GM18951 (cell line): ENCODE measurements around the gene HTR4.
"Not testable (repeated sequence)": the region's sequence is repeated elsewhere in the genome, so short reads cannot be mapped to it uniquely, and the experiment has no call there.

Experiments used
- POLR2A ChIP-seq: IDR thresholded peaks from 4 replicates; pipeline ENCODE4 v1.6.1; 2011; ENCODE audit warnings: mild to moderate bottlenecking; ENCODE audit not compliant: insufficient read length, insufficient read depth; ENCODE audit errors: extremely low read depth
- in situ Hi-C: fragments of 300-500 bp; cut with MboI; formaldehyde crosslinking; loops from one replicate; pipeline ENCODE4 v1.12.0; 2022; ENCODE audit warnings: low sequenced_read_pairs, mixed read lengths, inconsistent platforms; ENCODE audit not compliant: unreplicated experiment

The HTR4 gene

GRCh38 chr5:148559461-148559860 lies 94.9 kb downstream of the HTR4 start:
- in situ Hi-C loops, result no loop called here
- TF ChIP-seq POLR2A, result no peak

DNA sequence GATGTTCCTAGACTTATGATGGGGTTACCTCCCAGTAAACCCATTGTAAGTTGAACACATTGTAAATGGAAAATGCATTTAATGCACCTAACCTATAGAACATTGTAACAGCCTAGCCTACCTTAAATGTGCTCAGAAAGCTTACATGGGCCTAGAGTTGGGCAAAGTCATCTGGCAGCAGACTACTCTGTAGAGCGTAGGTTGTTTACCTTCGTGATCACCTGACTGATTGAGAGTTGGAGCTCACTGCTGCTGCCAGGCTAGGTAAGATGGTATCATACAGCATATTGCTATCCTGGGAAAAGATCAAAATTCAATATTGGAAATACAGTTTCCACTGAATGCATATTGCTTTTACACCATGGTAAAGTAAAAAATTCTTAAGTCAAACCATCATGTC lies 95.4 kb downstream of the HTR4 start:
- in situ Hi-C loops, result no loop called here
- no peak for TF ChIP-seq POLR2A

GRCh38 chr5:148556835-148557234 lies 97.5 kb downstream of the HTR4 start:
- in situ Hi-C loops, result no loop called here
- TF ChIP-seq POLR2A, result no peak

- in situ Hi-C loops, result no loop called here
- TF ChIP-seq POLR2A, result no peak
Measured at GRCh38 chr5:148554621-148555020, 99.7 kb downstream of the HTR4 start.

DNA sequence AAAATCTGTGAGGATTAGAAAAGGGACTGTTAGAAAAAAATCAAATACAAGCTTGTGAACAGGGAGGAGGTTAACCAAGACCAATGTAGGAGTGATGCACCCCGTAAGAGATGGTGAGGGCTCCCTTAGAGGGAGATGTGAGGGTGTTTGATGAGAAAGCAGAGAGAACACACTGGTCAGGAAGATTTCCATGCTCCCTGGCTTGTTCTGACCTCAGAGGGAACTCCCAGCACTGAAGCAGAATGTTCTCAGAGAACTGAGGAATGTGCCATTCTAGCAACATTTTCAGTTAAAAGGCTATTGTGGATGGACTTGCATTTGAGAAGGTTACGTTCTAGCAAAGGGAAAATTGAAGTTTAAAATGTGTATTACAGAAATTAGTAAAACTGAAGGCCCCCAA lies 110.6 kb downstream of the HTR4 start:
- in situ Hi-C loops, result no loop called here
- no peak for TF ChIP-seq POLR2A

- no peak for TF ChIP-seq POLR2A
- in situ Hi-C loops, result no loop called here
Measured at GRCh38 chr5:148542812-148543211, 111.5 kb downstream of the HTR4 start.

DNA sequence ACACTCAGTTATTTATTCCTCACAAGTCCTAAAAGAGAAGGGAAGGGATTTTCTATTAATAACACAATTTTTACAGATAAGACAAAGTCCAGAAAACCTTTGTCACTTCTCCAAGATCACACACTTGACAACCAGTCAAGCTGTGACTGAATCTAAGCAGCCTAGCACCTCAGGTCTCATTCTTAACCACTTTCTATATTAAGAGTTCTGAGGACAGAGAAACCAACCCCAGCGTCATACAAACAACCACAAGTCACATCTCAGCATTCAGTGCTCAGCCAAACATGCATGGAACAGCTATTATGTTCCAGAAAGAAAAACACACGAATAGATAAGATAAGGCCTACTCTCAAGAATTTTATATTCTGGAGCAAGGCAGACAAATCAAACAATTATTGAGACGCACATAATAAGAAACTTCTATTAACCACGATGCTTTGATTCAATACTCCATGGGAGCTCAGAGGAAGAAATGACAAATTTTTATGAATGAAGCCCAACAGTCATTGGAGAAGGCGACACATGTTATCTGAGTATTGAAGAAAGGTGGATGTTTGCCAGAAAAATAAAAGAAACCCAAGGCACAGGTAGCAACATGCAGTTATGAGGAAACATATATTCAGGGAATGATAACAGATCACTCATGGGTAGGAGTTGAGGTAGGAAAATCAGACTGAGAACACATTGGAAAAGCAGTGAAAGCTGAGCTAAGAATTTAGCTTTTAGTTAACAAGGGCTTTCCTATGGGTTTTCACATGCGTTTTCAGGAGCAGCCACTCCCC lies 113.1 kb downstream of the HTR4 start:
- in situ Hi-C loops, result no loop called here
- no peak for TF ChIP-seq POLR2A

GRCh38 chr5:148540647-148541046 lies 113.7 kb downstream of the HTR4 start:
- no peak for TF ChIP-seq POLR2A
- in situ Hi-C loops, result no loop called here

- no peak for TF ChIP-seq POLR2A
- in situ Hi-C loops, result no loop called here
Measured at GRCh38 chr5:148539851-148540250, 114.5 kb downstream of the HTR4 start.

DNA sequence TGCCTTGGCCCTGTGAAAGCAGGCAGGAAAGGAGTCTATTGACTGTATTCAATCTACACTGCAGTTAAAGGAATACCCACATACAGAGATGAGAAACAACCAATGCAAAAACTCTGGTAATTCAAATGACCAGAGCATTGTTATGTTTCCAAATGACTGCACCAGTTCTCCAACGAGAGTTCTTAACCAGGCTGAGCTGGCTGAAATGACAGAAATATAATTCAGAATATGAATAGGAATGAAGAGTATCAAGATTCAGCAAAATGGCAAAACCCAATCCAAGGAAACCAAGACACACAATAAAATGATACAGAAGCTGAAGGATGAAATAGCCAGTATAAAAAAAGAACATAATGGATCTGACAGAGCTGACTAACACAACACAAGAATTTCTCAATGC lies 119.1 kb downstream of the HTR4 start:
- in situ Hi-C loops, result no loop called here
- TF ChIP-seq POLR2A, result no peak

- in situ Hi-C loops, result no loop called here
- no peak for TF ChIP-seq POLR2A
Measured at GRCh38 chr5:148532969-148533670, 121.2 kb downstream of the HTR4 start.

DNA sequence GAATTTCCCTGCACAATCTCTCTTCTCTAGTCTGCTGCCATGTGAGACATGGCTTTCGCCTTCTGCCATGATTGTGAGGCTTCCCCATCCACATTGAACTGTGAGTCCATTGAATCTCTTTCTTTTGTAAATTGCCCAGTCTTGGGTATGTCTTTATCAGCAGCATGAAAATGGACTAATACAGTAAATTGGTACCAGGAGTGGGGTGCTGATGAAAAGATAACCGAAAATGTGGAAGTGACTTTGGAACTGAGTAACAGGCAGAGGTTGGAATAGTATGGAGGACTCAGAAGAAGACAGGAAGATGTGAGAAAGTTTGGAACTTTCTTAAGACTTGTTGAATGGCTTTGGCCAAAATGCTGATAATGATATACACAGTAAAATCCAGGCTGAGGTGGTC lies 124.9 kb downstream of the HTR4 start:
- in situ Hi-C loops, result not testable (repeated sequence)

GRCh38 chr5:148524721-148525120 lies 129.6 kb downstream of the HTR4 start:
- in situ Hi-C loops, result no loop called here
- TF ChIP-seq POLR2A, result no peak

DNA sequence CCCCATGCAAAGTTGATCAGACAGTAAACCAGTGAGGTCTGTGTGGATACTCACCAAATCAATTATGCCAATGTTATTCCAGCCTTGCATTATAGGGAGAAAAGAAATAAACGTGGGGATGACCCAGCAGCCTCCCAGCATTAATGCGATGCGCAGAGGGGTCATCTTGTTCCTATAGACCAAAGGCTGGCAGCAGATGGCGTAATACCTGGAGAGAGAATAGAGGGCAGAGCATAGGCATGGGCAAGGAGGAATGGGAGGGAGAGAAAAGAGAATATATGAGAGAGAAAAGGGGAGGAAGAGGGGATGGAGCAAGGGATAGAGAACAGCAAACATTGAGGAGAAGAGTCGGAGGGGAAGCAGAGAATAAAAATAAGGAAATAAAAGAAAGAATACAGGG lies 131.2 kb downstream of the HTR4 start:
- no peak for TF ChIP-seq POLR2A
- in situ Hi-C loops, result no loop called here
